ENCODE data around the gene FRMD5. TPM values are rescaled to one million over a fixed set of nuclear protein-coding genes. Genes with fewer than 3 reads are reported as not detected.

FRMD5 gene
- total RNA-seq, 1 donor from 2014 or later, result 0.54 TPM

DNA sequence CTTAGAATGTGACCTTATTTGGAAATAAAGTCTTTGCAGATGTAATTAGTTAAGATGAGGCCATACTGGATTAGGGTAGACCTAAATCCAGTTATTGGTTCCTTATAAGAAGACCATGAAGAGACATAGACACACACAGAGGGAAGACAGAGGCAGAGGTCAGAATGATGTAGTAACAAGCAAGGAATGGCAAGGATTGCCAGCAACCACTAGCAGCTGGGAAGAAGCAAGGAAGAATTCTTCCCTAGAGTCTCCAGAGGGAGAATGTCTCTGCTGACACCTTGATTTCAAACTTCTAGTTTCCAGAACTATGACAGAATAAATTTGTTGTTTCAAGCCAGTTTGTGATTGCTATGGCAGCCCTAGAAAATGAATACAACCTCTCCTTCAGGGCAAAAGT is 251.6 kb downstream of the FRMD5 start:
- Mint-ChIP-seq H3K4me3 (ENCODE audit: unreplicated experiment) (no peak overlapping the region), H3K27me3 (ENCODE audit: unreplicated experiment) (no peaks in the 10 kb centered on the region), H3K9me3 (ENCODE audit: unreplicated experiment) (no peaks in the 10 kb centered on the region), H3K36me3 (ENCODE audit: low read depth, unreplicated experiment) (no peaks in the 10 kb centered on the region), H3K27ac (ENCODE audit: unreplicated experiment) (no peak overlapping the region), H3K4me1 (ENCODE audit: unreplicated experiment) (no peaks in the 10 kb centered on the region)
- DNase-seq (ENCODE audit: low spot score), result no peak
- TF ChIP-seq, protein P1, sequence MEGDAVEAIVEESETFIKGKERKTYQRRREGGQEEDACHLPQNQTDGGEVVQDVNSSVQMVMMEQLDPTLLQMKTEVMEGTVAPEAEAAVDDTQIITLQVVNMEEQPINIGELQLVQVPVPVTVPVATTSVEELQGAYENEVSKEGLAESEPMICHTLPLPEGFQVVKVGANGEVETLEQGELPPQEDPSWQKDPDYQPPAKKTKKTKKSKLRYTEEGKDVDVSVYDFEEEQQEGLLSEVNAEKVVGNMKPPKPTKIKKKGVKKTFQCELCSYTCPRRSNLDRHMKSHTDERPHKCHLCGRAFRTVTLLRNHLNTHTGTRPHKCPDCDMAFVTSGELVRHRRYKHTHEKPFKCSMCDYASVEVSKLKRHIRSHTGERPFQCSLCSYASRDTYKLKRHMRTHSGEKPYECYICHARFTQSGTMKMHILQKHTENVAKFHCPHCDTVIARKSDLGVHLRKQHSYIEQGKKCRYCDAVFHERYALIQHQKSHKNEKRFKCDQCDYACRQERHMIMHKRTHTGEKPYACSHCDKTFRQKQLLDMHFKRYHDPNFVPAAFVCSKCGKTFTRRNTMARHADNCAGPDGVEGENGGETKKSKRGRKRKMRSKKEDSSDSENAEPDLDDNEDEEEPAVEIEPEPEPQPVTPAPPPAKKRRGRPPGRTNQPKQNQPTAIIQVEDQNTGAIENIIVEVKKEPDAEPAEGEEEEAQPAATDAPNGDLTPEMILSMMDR (IDR thresholded peaks at IDR 0.05; ENCODE audit: unreplicated experiment), result no peak

DNA sequence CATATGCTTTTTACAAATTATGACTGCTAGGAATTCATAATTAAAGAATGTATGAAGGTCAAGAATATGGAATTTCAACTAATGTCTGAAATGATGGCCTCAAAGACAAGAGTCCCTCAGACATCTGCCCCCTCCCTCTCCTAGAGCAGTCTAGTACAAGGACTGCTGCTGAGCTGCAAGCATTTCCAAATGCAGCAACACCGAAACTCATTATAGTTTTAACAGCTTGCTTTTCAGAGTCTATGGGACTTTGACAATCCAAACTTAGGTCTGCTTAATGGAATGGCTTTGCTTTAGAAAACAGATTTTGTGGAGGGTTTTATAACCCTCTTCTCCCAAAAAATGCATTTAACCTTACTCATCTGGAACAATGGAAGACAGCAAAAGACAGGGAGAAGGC is 252.9 kb downstream of the FRMD5 start:
- Mint-ChIP-seq H3K4me3 (ENCODE audit: unreplicated experiment) (no peak overlapping the region), H3K27ac (ENCODE audit: unreplicated experiment) (no peak overlapping the region), H3K36me3 (ENCODE audit: low read depth, unreplicated experiment) (no peaks in the 10 kb centered on the region), H3K4me1 (ENCODE audit: unreplicated experiment) (no peaks in the 10 kb centered on the region), H3K9me3 (ENCODE audit: unreplicated experiment) (no peaks in the 10 kb centered on the region), H3K27me3 (ENCODE audit: unreplicated experiment) (no peaks in the 10 kb centered on the region)
- DNase-seq (ENCODE audit: low spot score), result no peak
- TF ChIP-seq, protein P1 (IDR thresholded peaks at IDR 0.05; ENCODE audit: unreplicated experiment), result no peak

DNA sequence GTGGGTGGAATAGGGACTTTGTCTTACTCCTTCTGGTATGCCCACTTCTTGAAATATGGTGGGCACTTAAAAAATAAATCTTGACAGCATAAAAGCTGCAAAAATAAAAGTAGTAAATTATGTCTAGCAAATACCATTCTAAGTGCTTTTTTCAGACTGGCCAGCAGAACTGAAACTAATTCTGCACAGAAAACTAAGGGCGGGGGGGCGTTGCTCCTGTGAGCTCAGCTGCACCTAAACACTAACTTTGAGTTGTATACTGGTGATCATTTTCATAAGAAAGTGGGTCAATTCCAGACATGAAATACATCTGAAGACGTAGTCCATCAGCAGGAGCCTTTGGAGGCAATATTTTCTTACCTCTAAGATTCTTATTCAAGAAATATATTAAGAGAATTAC is 253.5 kb downstream of the FRMD5 start:
- H3K27me3 Mint-ChIP-seq (ENCODE audit: unreplicated experiment), result no peaks in the 10 kb centered on the region
- H3K4me3 Mint-ChIP-seq (ENCODE audit: unreplicated experiment), result no peak overlapping the region
- H3K9me3 Mint-ChIP-seq (ENCODE audit: unreplicated experiment), result no peaks in the 10 kb centered on the region
- TF ChIP-seq, protein P1 (IDR thresholded peaks at IDR 0.05; ENCODE audit: unreplicated experiment), result no peak
- H3K27ac Mint-ChIP-seq (ENCODE audit: unreplicated experiment), result no peak overlapping the region
- no peaks in the 10 kb centered on the region for H3K36me3 Mint-ChIP-seq (ENCODE audit: low read depth, unreplicated experiment)
- no peak for DNase-seq (ENCODE audit: low spot score)
- no peaks in the 10 kb centered on the region for H3K4me1 Mint-ChIP-seq (ENCODE audit: unreplicated experiment)

DNA sequence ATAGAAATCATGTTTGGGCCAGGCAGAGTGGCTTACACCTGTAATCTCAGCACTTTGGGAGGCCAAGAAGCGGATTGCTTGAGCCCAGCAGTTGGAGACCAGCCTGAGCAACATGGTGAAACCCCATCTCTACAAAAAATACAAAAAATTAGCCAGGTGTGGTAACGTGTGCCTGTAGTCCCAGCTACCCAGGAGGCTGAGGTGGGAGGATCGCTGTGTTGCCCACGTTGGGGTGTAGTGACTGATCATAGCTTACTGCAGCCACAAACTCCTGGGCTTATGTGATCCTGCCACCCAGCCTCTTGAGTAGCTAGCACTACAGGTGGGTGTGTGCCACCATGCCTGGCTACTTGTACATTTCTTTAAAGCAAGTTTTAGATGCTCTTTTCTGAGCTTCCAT is 254.0 kb downstream of the FRMD5 start:
- Mint-ChIP-seq H3K36me3 (ENCODE audit: low read depth, unreplicated experiment) (no peaks in the 10 kb centered on the region), H3K27me3 (ENCODE audit: unreplicated experiment) (no peaks in the 10 kb centered on the region), H3K4me3 (ENCODE audit: unreplicated experiment) (no peak overlapping the region), H3K4me1 (ENCODE audit: unreplicated experiment) (no peaks in the 10 kb centered on the region), H3K27ac (ENCODE audit: unreplicated experiment) (no peak overlapping the region), H3K9me3 (ENCODE audit: unreplicated experiment) (no peaks in the 10 kb centered on the region)
- TF ChIP-seq, protein P1 (IDR thresholded peaks at IDR 0.05; ENCODE audit: unreplicated experiment), result no peak
- no peak for DNase-seq (ENCODE audit: low spot score)

DNA sequence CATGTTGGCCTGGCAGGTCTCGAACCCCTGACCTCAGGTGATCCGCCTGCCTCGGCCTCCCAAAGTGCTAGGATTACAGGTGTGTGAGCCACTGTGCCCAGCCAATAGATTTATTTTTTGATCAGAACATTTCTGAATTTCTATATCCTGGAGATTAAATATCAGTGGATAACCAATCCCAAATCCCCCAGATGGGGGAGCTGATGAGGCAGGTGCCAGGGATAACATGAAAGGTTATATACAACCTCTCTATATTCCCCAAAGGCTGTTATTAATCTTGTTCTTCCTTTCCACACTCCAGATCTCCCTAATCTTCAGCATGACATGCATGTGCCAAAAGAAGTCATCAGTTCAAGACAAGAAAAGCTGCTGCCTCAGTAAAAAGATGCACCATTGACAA is 256.0 kb downstream of the FRMD5 start:
- no peak overlapping the region for H3K27ac Mint-ChIP-seq (ENCODE audit: unreplicated experiment)

More for the DNA sequence above, 256.0 kb downstream of the FRMD5 start:
- Mint-ChIP-seq H3K4me1 (ENCODE audit: unreplicated experiment) (no peaks in the 10 kb centered on the region), H3K27me3 (ENCODE audit: unreplicated experiment) (no peaks in the 10 kb centered on the region), H3K9me3 (ENCODE audit: unreplicated experiment) (no peaks in the 10 kb centered on the region), H3K4me3 (ENCODE audit: unreplicated experiment) (no peak overlapping the region), H3K36me3 (ENCODE audit: low read depth, unreplicated experiment) (no peaks in the 10 kb centered on the region)
- TF ChIP-seq, protein P1 (IDR thresholded peaks at IDR 0.05; ENCODE audit: unreplicated experiment), result peak; percentile 44
- peak; percentile 26 for DNase-seq (ENCODE audit: low spot score)
